GM21515 (cell line): ENCODE results near the gene EXOC3L4.

ENCODE experiments used
- ATAC-seq: cut with Tn5 transposase; IDR thresholded peaks from one replicate; pipeline ENCODE4 v1.9.1; 2021; ENCODE audit not compliant: unreplicated experiment

The EXOC3L4 gene

DNA sequence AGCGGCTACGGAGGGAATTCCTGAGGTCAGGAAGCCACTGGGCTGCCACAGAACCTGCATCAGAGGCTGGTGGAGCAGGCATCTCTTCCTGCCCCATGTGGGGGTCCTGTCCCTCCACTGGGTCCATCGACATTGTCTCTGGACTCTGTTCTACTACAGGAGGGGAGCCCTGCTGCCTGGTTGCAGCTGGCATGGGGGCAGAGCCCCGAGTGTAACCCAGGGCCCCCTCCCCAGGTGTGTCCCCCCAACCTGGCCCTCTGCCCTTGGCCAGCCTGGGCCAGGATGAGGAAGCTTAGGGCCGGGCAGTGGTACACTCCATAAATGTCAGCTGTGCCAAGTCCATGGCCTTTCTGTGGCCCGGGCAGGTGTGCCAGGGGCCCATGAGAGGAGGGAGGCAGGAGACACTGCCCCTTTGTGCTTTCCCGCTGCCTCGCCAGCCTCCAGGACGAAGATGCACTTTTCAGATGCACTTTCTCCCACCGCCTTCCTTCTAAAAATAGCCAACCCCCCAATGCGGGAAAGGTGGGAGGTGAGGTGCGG lies 4.0 kb upstream of the EXOC3L4 start:
- no peak for ATAC-seq

DNA sequence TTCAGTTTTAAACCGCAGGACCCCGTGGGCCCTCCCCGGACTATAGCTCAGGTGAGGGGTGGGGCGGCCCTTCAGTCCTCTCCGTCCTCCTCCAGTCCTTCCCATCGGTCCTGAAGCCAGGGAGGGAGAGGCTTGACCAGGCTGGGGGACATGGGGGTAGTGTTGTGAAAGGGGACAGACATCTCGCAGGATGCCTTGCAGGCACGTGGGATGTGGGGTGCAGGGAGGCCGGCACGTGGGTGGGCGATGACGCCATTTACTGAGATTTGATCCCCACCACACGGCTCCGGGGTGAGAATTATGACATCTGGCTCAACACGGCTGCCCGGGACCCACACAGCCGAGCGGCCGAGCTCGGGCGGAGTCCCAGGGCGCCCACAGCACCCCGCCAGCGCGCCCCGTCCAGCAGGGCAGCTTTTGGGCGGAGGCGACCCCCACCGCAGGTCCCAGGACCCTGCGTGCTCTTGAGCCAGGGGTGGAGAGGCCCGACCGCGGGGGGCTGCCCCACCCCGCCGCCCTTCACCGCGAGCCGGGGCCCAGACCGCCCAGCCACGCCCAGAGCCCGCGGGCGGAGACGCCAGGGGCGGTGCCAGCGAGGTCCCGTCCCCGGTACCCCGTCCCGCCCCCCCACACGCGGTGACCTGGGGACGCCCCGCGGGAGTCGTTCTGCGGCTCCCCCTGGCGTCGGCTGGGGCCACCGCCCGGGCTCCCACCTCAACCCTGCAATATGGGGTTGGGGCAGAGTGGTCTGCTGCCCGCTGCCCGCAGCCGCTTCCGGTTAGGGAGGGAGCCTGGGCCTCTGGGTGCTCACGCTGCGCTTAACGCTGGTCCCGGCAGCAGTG lies 3.3 kb upstream of the EXOC3L4 start:
- ATAC-seq: peak; percentile 60

DNA sequence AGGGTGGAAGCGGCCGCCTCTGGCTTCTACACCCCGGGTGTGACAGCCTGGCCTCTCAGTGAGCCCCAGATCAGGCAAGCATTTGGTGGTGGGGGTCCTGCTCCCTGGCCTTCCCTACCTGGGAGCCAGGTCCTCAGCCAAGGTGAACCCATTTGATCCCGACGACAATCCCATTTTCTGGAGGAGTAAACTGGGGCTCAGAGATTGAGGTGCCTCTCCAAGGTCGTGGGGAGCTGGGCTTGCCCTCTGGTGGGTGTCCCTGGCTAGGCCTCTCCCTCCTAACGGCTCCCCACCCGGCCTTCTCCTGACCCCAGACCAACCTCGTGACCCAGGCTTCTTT lies 2.7 kb upstream of the EXOC3L4 start:
- ATAC-seq: no peak

DNA sequence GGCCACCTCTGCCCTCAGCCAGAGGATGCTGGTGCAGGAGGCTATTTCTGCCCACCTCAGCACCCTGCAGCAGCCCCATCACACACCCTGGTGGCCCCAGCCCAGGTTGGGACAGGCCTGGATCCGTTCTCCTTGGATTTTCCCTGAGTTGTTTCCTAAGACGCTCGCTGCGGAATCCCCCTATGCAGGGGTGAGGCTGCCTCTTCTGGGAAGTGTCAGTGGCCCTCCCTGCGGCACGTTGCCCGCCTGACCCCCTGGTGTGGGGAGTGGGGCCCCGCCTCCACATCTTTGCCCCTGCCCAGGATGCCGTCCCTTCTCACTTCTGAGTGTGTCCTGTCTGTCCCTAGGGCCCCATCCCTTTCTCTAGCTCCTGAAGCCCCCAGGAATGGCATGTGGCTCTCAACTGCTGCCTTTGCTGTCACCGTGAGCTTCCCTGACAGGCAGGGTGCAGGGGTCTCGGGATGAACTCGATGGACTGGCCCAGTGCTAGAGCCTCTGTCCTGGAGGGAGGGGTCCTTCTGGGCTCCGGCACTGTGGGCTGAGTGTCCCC lies 594 bp upstream of the EXOC3L4 start:
- ATAC-seq: no peak

DNA sequence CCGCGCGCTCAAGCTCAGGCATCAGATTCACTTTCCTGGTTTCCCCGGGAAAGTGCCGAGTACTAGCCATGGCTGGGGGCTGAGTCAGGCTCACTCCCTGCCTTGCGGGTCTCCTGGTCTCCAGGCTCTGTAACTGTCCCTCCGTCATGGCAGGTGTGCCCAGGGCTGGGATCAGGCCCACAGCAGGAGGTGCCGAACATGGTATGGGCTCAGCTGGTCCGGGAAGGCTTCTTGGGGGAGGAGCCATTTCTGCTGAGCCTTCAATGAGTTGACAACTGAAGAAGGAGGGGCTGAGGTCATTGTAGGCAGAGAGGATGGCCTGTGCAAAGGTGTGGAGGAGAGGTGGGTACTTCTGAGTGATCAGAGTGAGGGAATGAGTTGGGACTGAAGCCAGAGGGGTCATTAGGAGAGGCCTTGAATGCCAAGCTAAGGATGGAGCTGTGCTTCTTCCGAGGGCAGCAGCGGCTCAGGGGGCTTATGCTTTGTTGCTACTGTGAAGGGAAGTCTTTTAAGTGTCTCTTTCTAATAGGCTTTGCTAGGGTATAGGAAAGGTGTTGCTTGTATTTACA lies 769 bp downstream of the EXOC3L4 start:
- no peak for ATAC-seq

GRCh38 chr14:103096387-103096786 lies 1.9 kb downstream of the EXOC3L4 start:
- ATAC-seq: no peak

- ATAC-seq: no peak
Observed at GRCh38 chr14:103097244-103097993, 2.9 kb downstream of the EXOC3L4 start.

DNA sequence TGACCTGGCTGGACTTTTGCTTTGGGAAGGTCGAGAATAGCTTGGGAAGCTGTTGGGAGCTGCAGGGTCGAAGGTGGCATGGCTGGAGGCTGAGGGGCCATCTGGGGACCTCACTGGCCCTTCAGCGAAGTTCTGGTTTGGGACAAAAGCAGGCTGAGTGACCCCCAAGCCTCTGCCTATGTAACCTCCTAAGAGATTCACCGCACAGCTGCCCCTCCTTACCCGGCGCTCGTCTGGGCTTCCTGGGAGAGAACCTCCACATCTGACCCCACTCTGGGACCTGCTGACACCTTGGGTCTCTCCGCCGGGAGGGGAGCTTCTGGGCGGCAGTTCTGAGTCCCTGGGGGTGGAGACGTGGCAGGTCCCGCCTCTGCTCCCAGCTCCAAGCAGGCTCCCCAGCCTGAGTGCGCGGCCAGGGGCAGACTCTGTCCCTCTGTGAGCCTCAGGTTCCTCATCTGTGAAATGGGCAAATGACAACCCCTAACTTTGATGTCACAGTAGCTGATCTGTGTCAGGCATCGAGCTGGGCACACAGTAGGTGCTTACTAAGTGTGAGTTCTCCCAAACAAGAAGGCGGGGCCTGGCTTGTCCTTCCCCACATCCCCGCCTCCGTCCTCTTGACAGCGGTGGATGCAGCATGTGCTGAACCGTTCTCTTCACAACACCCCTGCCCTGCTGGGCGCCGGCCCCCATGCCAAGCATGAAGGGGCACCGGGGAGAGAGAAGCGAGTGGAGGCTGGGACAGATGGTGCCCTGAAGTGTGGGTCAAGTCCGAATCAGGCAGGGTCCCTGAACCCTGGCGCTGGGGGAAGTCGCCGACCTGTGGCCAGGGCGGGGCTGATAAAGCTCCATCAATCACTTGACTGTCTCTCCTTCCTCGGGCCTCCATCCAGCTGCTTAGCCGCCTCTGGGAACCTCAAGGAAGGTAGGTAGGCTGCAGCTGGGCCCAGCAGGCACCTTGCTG lies 3.8 kb downstream of the EXOC3L4 start:
- no peak for ATAC-seq

- no peak for ATAC-seq
Observed at GRCh38 chr14:103099081-103099732, 4.7 kb downstream of the EXOC3L4 start.

DNA sequence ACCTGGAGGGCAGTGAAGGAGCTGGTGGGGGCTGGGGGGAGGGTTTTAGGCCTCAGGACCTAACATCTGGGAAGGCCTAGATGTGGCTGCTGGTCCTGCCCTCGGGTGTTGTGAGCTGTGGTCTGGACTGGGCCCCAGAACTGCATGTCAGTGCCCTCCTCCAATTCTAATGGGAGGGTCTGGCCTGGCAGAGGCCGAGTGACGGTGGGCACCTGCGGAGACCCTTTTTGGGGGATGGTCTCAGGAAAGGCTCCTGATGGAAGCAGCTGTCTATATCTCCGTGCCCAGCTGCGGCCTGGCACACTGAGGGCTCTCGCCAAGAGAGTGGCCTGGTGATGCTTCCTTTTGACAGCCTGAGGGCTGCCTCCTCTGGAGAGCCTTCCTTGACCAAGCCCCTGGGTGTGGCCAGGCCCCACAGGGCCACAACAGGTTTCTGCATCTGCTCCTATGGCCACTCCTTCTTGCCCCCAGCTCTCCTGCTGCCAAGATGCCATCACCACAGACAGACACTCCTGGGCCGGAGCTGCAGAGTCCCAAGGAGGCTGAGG lies 5.3 kb downstream of the EXOC3L4 start:
- no peak for ATAC-seq

DNA sequence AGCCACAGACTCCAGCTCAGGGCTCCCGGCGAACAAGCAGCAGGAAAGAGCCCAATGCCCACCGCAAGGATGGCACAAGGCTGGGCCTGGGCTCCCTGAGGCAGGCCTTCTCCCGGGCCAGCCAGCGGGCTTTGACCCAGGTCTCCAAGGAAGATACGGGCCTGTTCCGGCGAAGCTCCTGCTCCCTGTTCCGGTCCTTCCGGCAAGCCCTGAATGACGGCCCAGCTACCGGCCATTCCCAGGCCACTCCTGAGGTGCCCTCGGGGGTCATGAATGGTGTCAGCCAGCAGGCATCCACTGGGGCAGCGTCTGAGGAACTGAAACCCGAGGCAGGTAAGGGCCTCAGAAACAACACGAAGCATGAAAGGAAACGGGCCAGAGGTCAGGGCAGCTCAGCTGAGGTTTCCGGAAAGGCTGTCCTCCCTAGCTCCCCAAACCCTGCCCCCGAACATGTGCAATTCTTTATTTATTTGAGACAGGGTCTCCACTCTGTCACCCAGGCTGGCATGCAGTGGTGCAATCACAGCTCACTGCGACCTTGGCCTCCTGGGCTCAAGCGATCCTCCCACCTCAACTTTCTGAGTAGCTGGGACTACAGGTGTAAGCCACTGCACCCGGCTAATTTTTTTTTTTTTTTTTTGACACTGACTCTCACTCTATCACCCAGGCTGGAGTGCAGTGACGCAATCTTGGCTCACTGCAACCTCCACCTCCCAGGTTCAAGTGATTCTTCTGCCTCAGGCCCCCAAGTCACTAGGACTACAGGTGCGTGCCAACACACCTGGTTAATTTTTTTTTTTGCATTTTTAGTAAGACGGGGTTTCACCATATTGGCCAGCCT lies 6.0 kb downstream of the EXOC3L4 start:
- ATAC-seq: no peak

GRCh38 chr14:103101257-103101962 lies 6.9 kb downstream of the EXOC3L4 start:
- ATAC-seq: no peak

DNA sequence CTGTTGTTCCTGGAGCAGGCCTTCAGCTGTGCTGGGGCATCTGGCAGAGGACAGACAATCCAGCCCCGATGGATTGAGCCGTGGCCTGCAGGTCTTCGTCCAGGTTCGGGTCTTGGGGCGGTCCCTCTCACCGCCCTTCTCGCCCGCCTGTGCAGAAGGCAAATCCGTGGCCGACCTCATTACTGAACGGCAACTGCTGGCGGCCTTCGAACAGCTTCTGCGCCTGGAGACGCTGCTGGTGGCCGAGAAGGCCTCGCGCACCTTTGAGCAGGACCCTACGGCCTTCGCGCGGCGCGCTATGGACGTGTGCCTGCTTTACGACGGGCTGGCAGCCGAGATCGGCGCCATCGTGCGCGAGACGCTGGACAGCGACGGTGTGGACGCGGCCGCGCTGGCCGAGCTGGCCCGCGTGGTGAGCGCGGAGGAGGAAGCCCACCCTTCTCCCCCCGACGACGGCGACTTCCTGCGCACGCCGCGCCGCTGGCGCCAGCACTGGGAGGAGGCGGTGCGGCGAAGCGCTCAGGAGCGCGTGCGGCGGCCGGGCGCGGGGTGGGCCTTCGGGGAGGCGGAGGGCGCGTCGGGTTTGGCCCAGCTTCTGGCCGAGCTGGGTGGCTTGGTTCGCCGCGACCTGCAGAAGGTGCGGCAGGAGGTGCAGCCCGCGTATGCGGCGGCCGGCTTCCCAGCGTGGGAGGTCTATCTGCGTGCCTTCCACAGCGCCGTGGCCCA lies 7.6 kb downstream of the EXOC3L4 start:
- no peak for ATAC-seq

GRCh38 chr14:103102689-103103260 lies 8.2 kb downstream of the EXOC3L4 start:
- no peak for ATAC-seq

- ATAC-seq: no peak
Observed at GRCh38 chr14:103103461-103104388, 9.2 kb downstream of the EXOC3L4 start.

DNA sequence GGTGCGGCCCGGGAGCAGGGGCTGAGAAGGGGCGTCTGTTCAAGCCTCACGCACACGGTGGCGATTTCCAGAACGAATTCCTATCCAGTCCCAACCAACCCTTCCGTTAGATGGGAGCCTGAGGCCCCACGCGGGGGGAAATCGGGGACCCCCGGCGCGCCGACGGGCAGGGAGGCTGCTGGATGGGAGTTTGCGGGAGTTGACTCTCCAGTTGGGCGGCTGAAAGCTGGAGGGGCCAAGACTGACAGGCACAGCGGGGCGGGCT lies 9.8 kb downstream of the EXOC3L4 start:
- ATAC-seq: no peak
